WTC11 (cell line): ENCODE results near the gene SCUBE1.

Experiments used
- ATF3 ChIP-seq: sonication (generic); formaldehyde crosslinking; conservative IDR thresholded peaks from 2 replicates; pipeline ENCODE4 v1.8.1; 2022; ENCODE audit warnings: mild to moderate bottlenecking, missing genetic modification reagents
- CREB1 ChIP-seq: sonication (generic); formaldehyde crosslinking; IDR thresholded peaks from 2 replicates; pipeline ENCODE4 v1.8.0; 2023; ENCODE audit warnings: mild to moderate bottlenecking, missing genetic modification reagents
- IRF2 ChIP-seq: sonication (generic); formaldehyde crosslinking; IDR thresholded peaks from 2 replicates; pipeline ENCODE4 v1.8.0; 2022; ENCODE audit warnings: low read depth, missing genetic modification reagents, borderline replicate concordance
- KAT7 ChIP-seq: sonication (generic); formaldehyde crosslinking; IDR thresholded peaks from 2 replicates; pipeline ENCODE4 v1.8.1; 2023; ENCODE audit warnings: missing genetic modification reagents, mild to moderate bottlenecking, borderline replicate concordance
- ZNF232 ChIP-seq: sonication (generic); formaldehyde crosslinking; IDR thresholded peaks from 2 replicates; pipeline ENCODE4 v1.8.0; 2022; ENCODE audit warnings: mild to moderate bottlenecking, missing genetic modification reagents

GRCh38 chr22:43181321-43182076 is 161.7 kb downstream of the SCUBE1 start:
- TF ChIP-seq IRF2 (CRISPR knock-in tag) (no peak), CREB1 (CRISPR knock-in tag) (no peak), KAT7 (CRISPR knock-in tag) (no peak), ATF3 (no peak), ZNF232 (no peak)
